K562 (cell line): Measurements from ENCODE around the gene ISG20. TPM values are rescaled to one million over a fixed set of nuclear protein-coding genes. Genes with fewer than 3 reads are reported as not detected.

ENCODE experiments used
- CBFA2T2 ChIP-seq: fragments of 450-650 bp; conservative IDR thresholded peaks from 2 replicates; pipeline ENCODE4 v1.6.1; 2017; ENCODE audit warnings: mild to moderate bottlenecking
- CREB1 ChIP-seq, 2 experiments: sonication (generic) in 1 of 2; formaldehyde crosslinking in 1 of 2; IDR thresholded peaks; 2 replicates each; pipeline versions ENCODE4 v1.6.1 to v1.8.0; 2012 to 2022; ENCODE audit warnings: inconsistent platforms in 1 of 2, mild to moderate bottlenecking in 1 of 2, missing genetic modification reagents in 1 of 2, moderate library complexity in 1 of 2
- CXXC5 ChIP-seq: fragments of 250-450 bp; sonication (Bioruptor Pico); IDR thresholded peaks from 2 replicates; pipeline ENCODE4 v1.8.0; 2022; ENCODE audit warnings: inconsistent platforms, mild to moderate bottlenecking, moderate library complexity
- FOXJ2 ChIP-seq: fragments of 200-800 bp; sonication (Bioruptor generic); IDR thresholded peaks from 2 replicates; pipeline ENCODE4 v1.6.1; 2016; ENCODE audit warnings: missing genetic modification characterization, missing compliant biosample characterization
- FOXK2 ChIP-seq, 2 experiments: fragments of 450-650 bp; IDR thresholded peaks in 1 of 2; conservative IDR thresholded peaks in 1 of 2; 2 replicates each; pipeline ENCODE4 v1.6.1; 2016; ENCODE audit warnings: low read depth in 2 of 2, mild to moderate bottlenecking in 1 of 2
- FOXP1 ChIP-seq: sonication (generic); formaldehyde crosslinking; IDR thresholded peaks from 2 replicates; pipeline ENCODE4 v1.8.0; 2022; ENCODE audit warnings: mild to moderate bottlenecking, missing genetic modification reagents
- GABPB1 ChIP-seq: sonication (generic); formaldehyde crosslinking; IDR thresholded peaks from 2 replicates; pipeline ENCODE4 v1.8.0; 2022; ENCODE audit warnings: mild to moderate bottlenecking, missing genetic modification reagents
- HMGN3 ChIP-seq: IDR thresholded peaks from 2 replicates; pipeline ENCODE4 v1.6.1; 2011; ENCODE audit warnings: borderline replicate concordance, low read depth, mild to moderate bottlenecking, mixed read lengths, low read length; ENCODE audit not compliant: insufficient read length; ENCODE audit errors: extremely low read depth
- MBD2 ChIP-seq: sonication (generic); IDR thresholded peaks from 2 replicates; pipeline ENCODE4 v1.6.1; 2016; ENCODE audit warnings: low read depth, borderline replicate concordance
- MTF1 ChIP-seq: fragments of 250-450 bp; sonication (Bioruptor Pico); IDR thresholded peaks from 2 replicates; pipeline ENCODE4 v1.9.0; 2021; ENCODE audit warnings: moderate library complexity, mild to moderate bottlenecking, inconsistent platforms, borderline replicate concordance
- PHF20 ChIP-seq: fragments of 450-650 bp; IDR thresholded peaks from 2 replicates; pipeline ENCODE4 v1.6.1; 2018; ENCODE audit not compliant: partially characterized antibody
- POLR2A ChIP-seq: fragments of 450-650 bp; conservative IDR thresholded peaks from 2 replicates; pipeline ENCODE4 v1.6.1; 2016
- PRMT5 ChIP-seq: sonication (generic); formaldehyde crosslinking; IDR thresholded peaks from 2 replicates; pipeline ENCODE4 v1.5.0; 2020; ENCODE audit warnings: missing genetic modification reagents
- RAD51 ChIP-seq: fragments of 450-650 bp; IDR thresholded peaks from 2 replicates; pipeline ENCODE4 v1.7.1; 2016; ENCODE audit warnings: low read depth, mild to moderate bottlenecking, borderline replicate concordance
- RCOR1 ChIP-seq, 2 experiments: IDR thresholded peaks; 2 replicates each; pipeline ENCODE4 v1.6.1; 2012; ENCODE audit warnings: low read depth in 2 of 2, low read length in 2 of 2, borderline replicate concordance in 1 of 2, improper control_type of control experiment in 1 of 2
- RFX7 ChIP-seq: fragments of 250-450 bp; sonication (Bioruptor Pico); IDR thresholded peaks from 2 replicates; pipeline ENCODE4 v1.5.1; 2021; ENCODE audit warnings: mild to moderate bottlenecking
- SMARCC2 ChIP-seq: fragments of 450-650 bp; IDR thresholded peaks from 2 replicates; pipeline ENCODE4 v1.6.1; 2017; ENCODE audit warnings: antibody characterized with exemption, moderate library complexity, mild to moderate bottlenecking, low read depth
- ZBTB17 ChIP-seq: fragments of 450-650 bp; formaldehyde crosslinking; IDR thresholded peaks from 2 replicates; pipeline ENCODE4 v1.4.0; 2020; ENCODE audit warnings: mild to moderate bottlenecking
- ZNF76 ChIP-seq: fragments of 250-450 bp; sonication (Bioruptor Pico); IDR thresholded peaks from 2 replicates; pipeline ENCODE4 v1.4.0; 2020; ENCODE audit warnings: mild to moderate bottlenecking, moderate library complexity, borderline replicate concordance
- polyA plus RNA-seq, 8 experiments: library from polyadenylated mRNA; depleted of rRNA in 4 of 8; stranded (reverse) in 5 of 8; unstranded in 3 of 8; fragments of >200 nt; fragmentation: Nextera tagmentation in 2 of 8; fragmentation: Illumina TruSeq in 1 of 8; extraction: Ambion mirVana in 2 of 8; extraction: Trizol in 1 of 8; gene quantifications; 2 replicates each; pipeline versions ENCODE4 v1.2.1 to v1.2.3, GENCODE V29; 2011 to 2014; ENCODE audit warnings: inconsistent platforms in 1 of 8, missing spikeins in 1 of 8
- total RNA-seq, 7 experiments: library from RNA; depleted of rRNA in 6 of 7; stranded (reverse); fragments of >200 nt in 6 of 7; fragmentation: Illumina TruSeq in 2 of 7; extraction: Trizol in 2 of 7; gene quantifications; 2 replicates each; pipeline versions ENCODE4 v1.2.1 to v1.2.3, GENCODE V29; 2011 to 2021; ENCODE audit warnings: low replicate concordance in 1 of 7
- TF ChIP-seq, protein P1 (sequence below), 2 experiments: fragments of 200-800 bp in 1 of 2; sonication (Bioruptor generic) in 1 of 2; sonication (generic) in 1 of 2; formaldehyde crosslinking in 1 of 2; IDR thresholded peaks in 1 of 2; conservative IDR thresholded peaks in 1 of 2; 2 replicates each; pipeline versions ENCODE4 v1.5.0 to v1.6.1; 2016 to 2020; ENCODE audit warnings: missing compliant biosample characterization in 1 of 2, missing genetic modification characterization in 1 of 2, missing genetic modification reagents in 1 of 2
- TF ChIP-seq, protein P2 (sequence below): IDR thresholded peaks from 2 replicates; pipeline ENCODE4 v1.6.1; 2011; ENCODE audit warnings: borderline replicate concordance, low read depth, mild to moderate bottlenecking, moderate library complexity, low read length; ENCODE audit not compliant: insufficient read depth, poor library complexity, severe bottlenecking
- TF ChIP-seq, protein P3 (sequence below): sonication (generic); formaldehyde crosslinking; IDR thresholded peaks from 2 replicates; pipeline ENCODE4 v1.5.0; 2020; ENCODE audit warnings: missing genetic modification reagents

Gene ISG20
- total and polyA plus RNA-seq, 9 of the 15 experiments (the other 6 are each of a cell fraction or from before 2014, with no cell fraction given): 0.06 to 2.1 (median 1.00) TPM

DNA sequence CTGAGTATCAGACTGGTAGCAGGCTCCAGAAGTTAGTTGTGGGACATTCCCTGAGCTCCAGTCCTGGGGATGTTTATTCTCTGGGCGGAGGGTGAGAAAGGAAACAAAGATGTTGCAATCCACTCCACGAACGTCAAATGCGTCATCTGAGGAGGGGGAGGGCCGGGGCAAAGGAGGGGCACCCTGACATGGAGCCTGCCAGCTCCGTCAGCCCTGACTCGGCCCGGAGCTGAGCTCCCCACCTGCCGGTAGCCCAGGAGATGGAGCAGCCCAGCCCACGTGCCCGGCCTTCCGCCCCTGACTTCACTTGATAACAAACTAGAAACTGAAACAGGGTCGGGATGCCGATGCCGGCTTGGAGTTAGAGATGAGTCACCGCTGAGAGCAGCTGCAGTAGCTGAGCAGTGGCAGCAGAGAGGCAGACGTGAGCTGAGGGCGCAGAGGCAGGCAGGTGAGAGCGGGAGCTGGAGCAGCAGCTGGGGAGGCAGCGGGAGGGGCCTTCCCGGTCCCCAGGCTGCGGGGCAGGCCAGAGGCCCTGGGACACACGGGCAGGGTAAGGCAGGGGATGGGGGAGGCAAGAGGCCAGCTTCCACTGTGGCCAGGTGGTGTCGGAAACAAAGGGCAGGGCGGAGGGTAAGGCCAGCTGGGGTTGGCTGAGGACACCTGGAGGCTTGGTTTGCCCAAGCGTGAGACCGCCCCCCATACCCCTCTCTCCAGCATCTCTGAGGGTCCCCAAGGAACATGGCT, at the start of gene ISG20 (continued):
- peak; percentile 55; the same call in 1 of the 2 replicates for TF ChIP-seq POLR2A
- TF ChIP-seq CREB1 (IDR thresholded peaks at IDR 0.05): peak; percentile 92
- peak; percentile 92 for TF ChIP-seq CREB1 (CRISPR knock-in tag; IDR thresholded peaks at IDR 0.05)
- TF ChIP-seq GABPB1 (CRISPR knock-in tag): peak; percentile 81
- peak; percentile 51; the same call in 1 of the 2 replicates for TF ChIP-seq FOXJ2 (tag)
- TF ChIP-seq ZNF76: no peak
- TF ChIP-seq PRMT5 (CRISPR knock-in tag): no peak
- TF ChIP-seq FOXK2 (conservative IDR thresholded peaks at IDR 0.05 in 1 of 2, IDR thresholded peaks at IDR 0.05 in 1 of 2; ENCODE audit: low read depth in 2 of 2): peak; percentile 94 to 96
- TF ChIP-seq, protein P1, sequence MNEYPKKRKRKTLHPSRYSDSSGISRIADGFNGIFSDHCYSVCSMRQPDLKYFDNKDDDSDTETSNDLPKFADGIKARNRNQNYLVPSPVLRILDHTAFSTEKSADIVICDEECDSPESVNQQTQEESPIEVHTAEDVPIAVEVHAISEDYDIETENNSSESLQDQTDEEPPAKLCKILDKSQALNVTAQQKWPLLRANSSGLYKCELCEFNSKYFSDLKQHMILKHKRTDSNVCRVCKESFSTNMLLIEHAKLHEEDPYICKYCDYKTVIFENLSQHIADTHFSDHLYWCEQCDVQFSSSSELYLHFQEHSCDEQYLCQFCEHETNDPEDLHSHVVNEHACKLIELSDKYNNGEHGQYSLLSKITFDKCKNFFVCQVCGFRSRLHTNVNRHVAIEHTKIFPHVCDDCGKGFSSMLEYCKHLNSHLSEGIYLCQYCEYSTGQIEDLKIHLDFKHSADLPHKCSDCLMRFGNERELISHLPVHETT (CRISPR knock-in tag; conservative IDR thresholded peaks at IDR 0.05 in 1 of 2, IDR thresholded peaks at IDR 0.05 in 1 of 2): no peak; a peak in 1 of 4 replicates
- TF ChIP-seq CXXC5 (CRISPR knock-in tag): peak; percentile 89
- TF ChIP-seq FOXP1: peak; percentile 98
- TF ChIP-seq ZBTB17 (CRISPR knock-in tag): no peak
- peak; percentile 71 for TF ChIP-seq HMGN3
- TF ChIP-seq RCOR1 (IDR thresholded peaks at IDR 0.05; ENCODE audit: borderline replicate concordance in 1 of 2, low read depth in 2 of 2, low read length in 2 of 2): peak; percentile 50 to 97; a peak in 3 of 4 replicates
- TF ChIP-seq MBD2: peak; percentile 69; the same call in 1 of the 2 replicates
- peak; percentile 93 for TF ChIP-seq CBFA2T2
- TF ChIP-seq PHF20: no peak
- TF ChIP-seq, protein P2, sequence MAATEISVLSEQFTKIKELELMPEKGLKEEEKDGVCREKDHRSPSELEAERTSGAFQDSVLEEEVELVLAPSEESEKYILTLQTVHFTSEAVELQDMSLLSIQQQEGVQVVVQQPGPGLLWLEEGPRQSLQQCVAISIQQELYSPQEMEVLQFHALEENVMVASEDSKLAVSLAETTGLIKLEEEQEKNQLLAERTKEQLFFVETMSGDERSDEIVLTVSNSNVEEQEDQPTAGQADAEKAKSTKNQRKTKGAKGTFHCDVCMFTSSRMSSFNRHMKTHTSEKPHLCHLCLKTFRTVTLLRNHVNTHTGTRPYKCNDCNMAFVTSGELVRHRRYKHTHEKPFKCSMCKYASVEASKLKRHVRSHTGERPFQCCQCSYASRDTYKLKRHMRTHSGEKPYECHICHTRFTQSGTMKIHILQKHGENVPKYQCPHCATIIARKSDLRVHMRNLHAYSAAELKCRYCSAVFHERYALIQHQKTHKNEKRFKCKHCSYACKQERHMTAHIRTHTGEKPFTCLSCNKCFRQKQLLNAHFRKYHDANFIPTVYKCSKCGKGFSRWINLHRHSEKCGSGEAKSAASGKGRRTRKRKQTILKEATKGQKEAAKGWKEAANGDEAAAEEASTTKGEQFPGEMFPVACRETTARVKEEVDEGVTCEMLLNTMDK: no peak
- TF ChIP-seq MTF1 (CRISPR knock-in tag): no peak
- no peak for TF ChIP-seq RFX7
- TF ChIP-seq SMARCC2: peak; percentile 75
- TF ChIP-seq, protein P3, sequence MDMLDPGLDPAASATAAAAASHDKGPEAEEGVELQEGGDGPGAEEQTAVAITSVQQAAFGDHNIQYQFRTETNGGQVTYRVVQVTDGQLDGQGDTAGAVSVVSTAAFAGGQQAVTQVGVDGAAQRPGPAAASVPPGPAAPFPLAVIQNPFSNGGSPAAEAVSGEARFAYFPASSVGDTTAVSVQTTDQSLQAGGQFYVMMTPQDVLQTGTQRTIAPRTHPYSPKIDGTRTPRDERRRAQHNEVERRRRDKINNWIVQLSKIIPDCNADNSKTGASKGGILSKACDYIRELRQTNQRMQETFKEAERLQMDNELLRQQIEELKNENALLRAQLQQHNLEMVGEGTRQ (CRISPR knock-in tag): peak; percentile 92
- peak; percentile 88 for TF ChIP-seq RAD51
